ENCODE measurements around the gene ASTN2. TPM values are rescaled to one million over a fixed set of nuclear protein-coding genes. Genes with fewer than 3 reads are reported as not detected.

Gene ASTN2
- total RNA-seq, 4 donors from 2014 or later: 3.0 to 7.0 (median 5.2) TPM

- Histone ChIP-seq H3K27ac (no peak overlapping the region), H3K4me3 (no peak overlapping the region), H3K9me3 (no peaks in the 10 kb centered on the region), H3K4me1 (no peaks in the 10 kb centered on the region), H3K36me3 (no peaks in the 10 kb centered on the region), H3K27me3 (no peaks in the 10 kb centered on the region)
- TF ChIP-seq POLR2A (IDR thresholded peaks at IDR 0.05): no peak
- DNase-seq: no peak
- WGBS, 2 donors (ENCODE audit: low coverage in 1 of 2): 49 to 82% methylated on average over 3 of the region's 3 CpGs
- intact Hi-C loops (cut with DNase I; ENCODE audit: low total_unique reads): no loop called here
- in situ Hi-C loops (cut with MboI; ENCODE audit: low pct_ligation_motif_present in 1 of 4, low pct_unique_long_range_greater_than_20kb in 1 of 4, low sequenced_read_pairs in 3 of 4): loop anchor here in 1 of 4 donors (10.0 kb wide), 1 partner anchor 60 kb away; no protein-coding TSS in a partner anchor
Observed at GRCh38 chr9:117315236-117315635, 99.6 kb downstream of the ASTN2 start.

- Histone ChIP-seq H3K36me3 (no peaks in the 10 kb centered on the region), H3K27ac (no peak overlapping the region), H3K27me3 (no peaks in the 10 kb centered on the region), H3K9me3 (no peaks in the 10 kb centered on the region), H3K4me3 (no peak overlapping the region), H3K4me1 (no peaks in the 10 kb centered on the region)
- in situ Hi-C loops (cut with MboI; ENCODE audit: low pct_ligation_motif_present in 1 of 4, low pct_unique_long_range_greater_than_20kb in 1 of 4, low sequenced_read_pairs in 3 of 4) (loop anchor here in 1 of 4 donors (10.0 kb wide), 1 partner anchor 61 kb away; no protein-coding TSS in a partner anchor), intact Hi-C loops (cut with DNase I; ENCODE audit: low total_unique reads) (no loop called here)
- DNase-seq: no peak
- no peak for TF ChIP-seq POLR2A (IDR thresholded peaks at IDR 0.05)
- no peak for TF ChIP-seq POLR2AphosphoS5 (IDR thresholded peaks at IDR 0.05)
- no peak for TF ChIP-seq EP300 (IDR thresholded peaks at IDR 0.05; ENCODE audit: low read depth)
- TF ChIP-seq CTCF (IDR thresholded peaks at IDR 0.05): no peak
- 58 to 63% methylated on average over 2 of the region's 2 CpGs for WGBS, 2 donors (ENCODE audit: low coverage in 1 of 2)
Observed at GRCh38 chr9:117313989-117314388, 100.9 kb downstream of the ASTN2 start.

- H3K4me3 ChIP-seq: no peak overlapping the region
- no peaks in the 10 kb centered on the region for H3K27me3 ChIP-seq
- DNase-seq: no peak
- WGBS, 2 donors (ENCODE audit: low coverage in 1 of 2): 51% methylated on average over 3 of the region's 3 CpGs; no CpG with 5 or more reads in 1 of the 2 donors
- H3K27ac ChIP-seq: no peak overlapping the region
- intact Hi-C loops (cut with DNase I; ENCODE audit: low total_unique reads): no loop called here
- no peaks in the 10 kb centered on the region for H3K36me3 ChIP-seq
- in situ Hi-C loops (cut with MboI; ENCODE audit: low pct_ligation_motif_present in 1 of 4, low pct_unique_long_range_greater_than_20kb in 1 of 4, low sequenced_read_pairs in 3 of 4): no loop called here
- no peaks in the 10 kb centered on the region for H3K9me3 ChIP-seq
- TF ChIP-seq CTCF (IDR thresholded peaks at IDR 0.05) (no peak), POLR2A (IDR thresholded peaks at IDR 0.05) (no peak), EP300 (IDR thresholded peaks at IDR 0.05; ENCODE audit: low read depth) (no peak), POLR2AphosphoS5 (IDR thresholded peaks at IDR 0.05) (no peak)
- H3K4me1 ChIP-seq: no peaks in the 10 kb centered on the region
Observed at GRCh38 chr9:117307701-117308100, 107.2 kb downstream of the ASTN2 start.

- H3K36me3 ChIP-seq: no peaks in the 10 kb centered on the region
- no peak overlapping the region for H3K27ac ChIP-seq
- H3K4me1 ChIP-seq: no peaks in the 10 kb centered on the region
- TF ChIP-seq EP300 (IDR thresholded peaks at IDR 0.05; ENCODE audit: low read depth): no peak
- TF ChIP-seq POLR2AphosphoS5 (IDR thresholded peaks at IDR 0.05): no peak
- no peak for TF ChIP-seq POLR2A (IDR thresholded peaks at IDR 0.05)
- TF ChIP-seq CTCF (IDR thresholded peaks at IDR 0.05): no peak
- H3K4me3 ChIP-seq: no peak overlapping the region
- no peaks in the 10 kb centered on the region for H3K27me3 ChIP-seq
- intact Hi-C loops (cut with DNase I; ENCODE audit: low total_unique reads): no loop called here
- in situ Hi-C loops (cut with MboI; ENCODE audit: low pct_ligation_motif_present in 1 of 4, low pct_unique_long_range_greater_than_20kb in 1 of 4, low sequenced_read_pairs in 3 of 4): no loop called here
- no peak for DNase-seq
- WGBS, 2 donors (ENCODE audit: low coverage in 1 of 2): 80 to 100% methylated on average over 1 to 3 of the region's 3 CpGs
- H3K9me3 ChIP-seq: no peaks in the 10 kb centered on the region
Observed at GRCh38 chr9:117306032-117306431, 108.8 kb downstream of the ASTN2 start.

- no peak for DNase-seq
- in situ Hi-C loops (cut with MboI; ENCODE audit: low pct_ligation_motif_present in 1 of 4, low pct_unique_long_range_greater_than_20kb in 1 of 4, low sequenced_read_pairs in 3 of 4): no loop called here
- no peaks in the 10 kb centered on the region for H3K4me1 ChIP-seq
- TF ChIP-seq POLR2A (IDR thresholded peaks at IDR 0.05): no peak
- no peak for TF ChIP-seq CTCF (IDR thresholded peaks at IDR 0.05)
- TF ChIP-seq EP300 (IDR thresholded peaks at IDR 0.05; ENCODE audit: low read depth): no peak
- TF ChIP-seq POLR2AphosphoS5 (IDR thresholded peaks at IDR 0.05): no peak
- H3K27me3 ChIP-seq: no peaks in the 10 kb centered on the region
- H3K27ac ChIP-seq: no peak overlapping the region
- no peaks in the 10 kb centered on the region for H3K36me3 ChIP-seq
- intact Hi-C loops (cut with DNase I; ENCODE audit: low total_unique reads): no loop called here
- H3K9me3 ChIP-seq: no peaks in the 10 kb centered on the region
- 67 to 88% methylated on average over 2 of the region's 2 CpGs for WGBS, 2 donors (ENCODE audit: low coverage in 1 of 2)
- no peak overlapping the region for H3K4me3 ChIP-seq
Observed at GRCh38 chr9:117305454-117305853, 109.4 kb downstream of the ASTN2 start.

Data from transverse colon (tissue), 4 donors.